ENCODE data around the gene DHRS7C. TPM values are rescaled to one million over a fixed set of nuclear protein-coding genes. Genes with fewer than 3 reads are reported as not detected.

DHRS7C gene
- total and polyA plus RNA-seq, 2 of the 13 experiments (the other 11 are each of a cell fraction or from before 2014, with no cell fraction given) = not detected

DNA sequence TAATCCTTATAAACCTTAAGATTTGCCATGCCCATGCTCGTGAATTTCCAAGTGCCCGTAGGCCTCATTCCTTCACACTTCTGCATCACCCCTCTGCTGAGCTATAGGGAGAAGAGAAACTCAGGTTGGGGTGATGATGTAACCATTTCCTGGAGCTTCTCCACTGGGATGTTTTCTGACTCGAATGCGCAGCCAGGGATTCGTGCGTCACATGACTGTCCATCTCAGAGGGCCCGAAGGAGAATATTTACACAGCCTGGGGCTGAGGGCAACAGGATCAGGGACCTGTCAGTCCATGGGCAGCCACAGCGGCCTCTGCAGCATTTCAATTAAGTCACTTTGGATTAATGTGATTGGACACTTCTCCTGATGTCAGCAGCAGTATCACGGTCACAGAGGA is 21.8 kb upstream of the DHRS7C start (continued):
- TF ChIP-seq, protein P1, sequence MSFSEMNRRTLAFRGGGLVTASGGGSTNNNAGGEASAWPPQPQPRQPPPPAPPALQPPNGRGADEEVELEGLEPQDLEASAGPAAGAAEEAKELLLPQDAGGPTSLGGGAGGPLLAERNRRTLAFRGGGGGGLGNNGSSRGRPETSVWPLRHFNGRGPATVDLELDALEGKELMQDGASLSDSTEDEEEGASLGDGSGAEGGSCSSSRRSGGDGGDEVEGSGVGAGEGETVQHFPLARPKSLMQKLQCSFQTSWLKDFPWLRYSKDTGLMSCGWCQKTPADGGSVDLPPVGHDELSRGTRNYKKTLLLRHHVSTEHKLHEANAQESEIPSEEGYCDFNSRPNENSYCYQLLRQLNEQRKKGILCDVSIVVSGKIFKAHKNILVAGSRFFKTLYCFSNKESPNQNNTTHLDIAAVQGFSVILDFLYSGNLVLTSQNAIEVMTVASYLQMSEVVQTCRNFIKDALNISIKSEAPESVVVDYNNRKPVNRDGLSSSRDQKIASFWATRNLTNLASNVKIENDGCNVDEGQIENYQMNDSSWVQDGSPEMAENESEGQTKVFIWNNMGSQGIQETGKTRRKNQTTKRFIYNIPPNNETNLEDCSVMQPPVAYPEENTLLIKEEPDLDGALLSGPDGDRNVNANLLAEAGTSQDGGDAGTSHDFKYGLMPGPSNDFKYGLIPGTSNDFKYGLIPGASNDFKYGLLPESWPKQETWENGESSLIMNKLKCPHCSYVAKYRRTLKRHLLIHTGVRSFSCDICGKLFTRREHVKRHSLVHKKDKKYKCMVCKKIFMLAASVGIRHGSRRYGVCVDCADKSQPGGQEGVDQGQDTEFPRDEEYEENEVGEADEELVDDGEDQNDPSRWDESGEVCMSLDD (CRISPR knock-in tag; IDR thresholded peaks at IDR 0.05; ENCODE audit: borderline replicate concordance) = no peak
- TF ChIP-seq, protein P2, sequence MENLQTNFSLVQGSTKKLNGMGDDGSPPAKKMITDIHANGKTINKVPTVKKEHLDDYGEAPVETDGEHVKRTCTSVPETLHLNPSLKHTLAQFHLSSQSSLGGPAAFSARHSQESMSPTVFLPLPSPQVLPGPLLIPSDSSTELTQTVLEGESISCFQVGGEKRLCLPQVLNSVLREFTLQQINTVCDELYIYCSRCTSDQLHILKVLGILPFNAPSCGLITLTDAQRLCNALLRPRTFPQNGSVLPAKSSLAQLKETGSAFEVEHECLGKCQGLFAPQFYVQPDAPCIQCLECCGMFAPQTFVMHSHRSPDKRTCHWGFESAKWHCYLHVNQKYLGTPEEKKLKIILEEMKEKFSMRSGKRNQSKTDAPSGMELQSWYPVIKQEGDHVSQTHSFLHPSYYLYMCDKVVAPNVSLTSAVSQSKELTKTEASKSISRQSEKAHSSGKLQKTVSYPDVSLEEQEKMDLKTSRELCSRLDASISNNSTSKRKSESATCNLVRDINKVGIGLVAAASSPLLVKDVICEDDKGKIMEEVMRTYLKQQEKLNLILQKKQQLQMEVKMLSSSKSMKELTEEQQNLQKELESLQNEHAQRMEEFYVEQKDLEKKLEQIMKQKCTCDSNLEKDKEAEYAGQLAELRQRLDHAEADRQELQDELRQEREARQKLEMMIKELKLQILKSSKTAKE (CRISPR knock-in tag; IDR thresholded peaks at IDR 0.05; ENCODE audit: borderline replicate concordance) = no peak
- TF ChIP-seq ZNF17 (CRISPR knock-in tag; IDR thresholded peaks at IDR 0.05) (no peak), ZNF782 (CRISPR knock-in tag; IDR thresholded peaks at IDR 0.05; ENCODE audit: borderline replicate concordance) (no peak)

DNA sequence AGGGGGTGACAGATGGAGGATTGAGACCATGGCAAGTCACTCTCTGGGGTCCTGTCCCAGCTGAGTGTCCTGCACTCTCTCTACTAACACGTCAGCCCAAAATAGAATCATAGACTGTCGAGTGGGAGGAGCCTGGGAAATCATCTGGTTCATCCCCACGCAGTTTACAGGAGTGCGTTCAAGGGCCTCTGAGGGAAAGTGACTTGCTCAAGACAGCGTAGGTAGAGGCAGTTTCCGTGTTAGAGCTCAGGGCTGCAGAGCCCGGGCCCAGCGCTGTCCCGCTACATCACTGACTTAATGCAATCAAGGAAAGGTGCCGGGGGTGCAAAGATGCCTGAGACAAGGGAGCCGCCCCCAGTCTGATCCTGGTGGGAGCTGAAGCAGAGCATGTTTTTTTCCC is 20.1 kb upstream of the DHRS7C start:
- no peak overlapping the region for H3K4me2 ChIP-seq (ENCODE audit: low read depth, low read length)
- FAIRE-seq (no peak), ATAC-seq (no peak), DNase-seq (ENCODE audit: low spot score) (no peak)
- no TSS peak for BruUV-seq (replicated peaks)
- ChIA-PET CTCF (ENCODE audit: low intra/inter-chr PET ratio, low total read pairs) (no interaction called here), POLR2A (no interaction called here)
- H3K9me3 ChIP-seq (ENCODE audit: low read length) = no peaks in the 10 kb centered on the region
- H3K9ac ChIP-seq (ENCODE audit: insufficient read depth, low read depth, low read length) = no peak overlapping the region
- no peaks in the 10 kb centered on the region for H3K79me2 ChIP-seq (ENCODE audit: insufficient read depth, low read length)
- in situ Hi-C loops (cut with HindIII; ENCODE audit: extremely low pct_ligation_motif_present, low pct_unique_long_range_greater_than_20kb) (no loop called here), intact Hi-C loops (cut with micrococcal nuclease; ENCODE audit: unreplicated experiment) (no loop called here)
- WGBS (ENCODE audit: low lambda C conversion rate) = 32% methylated on average over 10 of the region's 11 CpGs
- H3K36me3 ChIP-seq (replicated peaks in 1 of 2; ENCODE audit: control insufficient read depth in 1 of 2, insufficient read depth in 2 of 2, low read length in 2 of 2) = no peaks in the 10 kb centered on the region
- H3K4me3 ChIP-seq (replicated peaks in 1 of 3; ENCODE audit: insufficient read depth in 1 of 3, low read depth in 2 of 3, low read length in 3 of 3) = no peak overlapping the region
- H2AFZ ChIP-seq (ENCODE audit: low read length) = no peak overlapping the region
- H3K4me1 ChIP-seq (ENCODE audit: insufficient read depth, low read length) = no peaks in the 10 kb centered on the region
- no peaks in the 10 kb centered on the region for H4K20me1 ChIP-seq (ENCODE audit: insufficient read depth, low read length)
- peaks cover 0 to 14% of the 10 kb centered on the region in 2 experiments; a peak in 2 of 5 replicates for H3K27me3 ChIP-seq (ENCODE audit: control insufficient read depth in 1 of 2, insufficient read depth in 2 of 2, low read length in 2 of 2)
- H3K27ac ChIP-seq (ENCODE audit: extremely low read length, insufficient read depth, low read length) = no peak overlapping the region
- TF ChIP-seq, protein P3, sequence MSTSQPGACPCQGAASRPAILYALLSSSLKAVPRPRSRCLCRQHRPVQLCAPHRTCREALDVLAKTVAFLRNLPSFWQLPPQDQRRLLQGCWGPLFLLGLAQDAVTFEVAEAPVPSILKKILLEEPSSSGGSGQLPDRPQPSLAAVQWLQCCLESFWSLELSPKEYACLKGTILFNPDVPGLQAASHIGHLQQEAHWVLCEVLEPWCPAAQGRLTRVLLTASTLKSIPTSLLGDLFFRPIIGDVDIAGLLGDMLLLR (CRISPR knock-in tag; IDR thresholded peaks at IDR 0.05) = no peak
- TF ChIP-seq KDM5B (CRISPR knock-in tag; IDR thresholded peaks at IDR 0.05; ENCODE audit: borderline replicate concordance) (no peak), CEBPB (IDR thresholded peaks at IDR 0.05; ENCODE audit: borderline replicate concordance, low read depth, low read length) (no peak), HOXD1 (CRISPR knock-in tag; IDR thresholded peaks at IDR 0.05) (no peak), ZSCAN9 (CRISPR knock-in tag; IDR thresholded peaks at IDR 0.05; ENCODE audit: borderline replicate concordance) (no peak)
- TF ChIP-seq, protein P4, sequence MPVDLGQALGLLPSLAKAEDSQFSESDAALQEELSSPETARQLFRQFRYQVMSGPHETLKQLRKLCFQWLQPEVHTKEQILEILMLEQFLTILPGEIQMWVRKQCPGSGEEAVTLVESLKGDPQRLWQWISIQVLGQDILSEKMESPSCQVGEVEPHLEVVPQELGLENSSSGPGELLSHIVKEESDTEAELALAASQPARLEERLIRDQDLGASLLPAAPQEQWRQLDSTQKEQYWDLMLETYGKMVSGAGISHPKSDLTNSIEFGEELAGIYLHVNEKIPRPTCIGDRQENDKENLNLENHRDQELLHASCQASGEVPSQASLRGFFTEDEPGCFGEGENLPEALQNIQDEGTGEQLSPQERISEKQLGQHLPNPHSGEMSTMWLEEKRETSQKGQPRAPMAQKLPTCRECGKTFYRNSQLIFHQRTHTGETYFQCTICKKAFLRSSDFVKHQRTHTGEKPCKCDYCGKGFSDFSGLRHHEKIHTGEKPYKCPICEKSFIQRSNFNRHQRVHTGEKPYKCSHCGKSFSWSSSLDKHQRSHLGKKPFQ (CRISPR knock-in tag; IDR thresholded peaks at IDR 0.05; ENCODE audit: insufficient replicate concordance) = no peak
